Activated CD4-positive, CD25-positive, alpha-beta regulatory T cell treated with anti-CD3 and anti-CD28 coated beads, Interleukin-2, amount 50 U/mL, for 72 hours (primary cell): ENCODE measurements around the gene HHLA2.
"Not testable (repeated sequence)": the region's sequence is repeated elsewhere in the genome, so short reads cannot be mapped to it uniquely, and the experiment has no call there.

Experiments used
- DNase-seq: peaks from one replicate; pipeline ENCODE4 v3.0.0; 2021

Gene HHLA2

GRCh38 chr3:108343491-108343890, 47.1 kb downstream of the HHLA2 start:
- no peak for DNase-seq

DNA sequence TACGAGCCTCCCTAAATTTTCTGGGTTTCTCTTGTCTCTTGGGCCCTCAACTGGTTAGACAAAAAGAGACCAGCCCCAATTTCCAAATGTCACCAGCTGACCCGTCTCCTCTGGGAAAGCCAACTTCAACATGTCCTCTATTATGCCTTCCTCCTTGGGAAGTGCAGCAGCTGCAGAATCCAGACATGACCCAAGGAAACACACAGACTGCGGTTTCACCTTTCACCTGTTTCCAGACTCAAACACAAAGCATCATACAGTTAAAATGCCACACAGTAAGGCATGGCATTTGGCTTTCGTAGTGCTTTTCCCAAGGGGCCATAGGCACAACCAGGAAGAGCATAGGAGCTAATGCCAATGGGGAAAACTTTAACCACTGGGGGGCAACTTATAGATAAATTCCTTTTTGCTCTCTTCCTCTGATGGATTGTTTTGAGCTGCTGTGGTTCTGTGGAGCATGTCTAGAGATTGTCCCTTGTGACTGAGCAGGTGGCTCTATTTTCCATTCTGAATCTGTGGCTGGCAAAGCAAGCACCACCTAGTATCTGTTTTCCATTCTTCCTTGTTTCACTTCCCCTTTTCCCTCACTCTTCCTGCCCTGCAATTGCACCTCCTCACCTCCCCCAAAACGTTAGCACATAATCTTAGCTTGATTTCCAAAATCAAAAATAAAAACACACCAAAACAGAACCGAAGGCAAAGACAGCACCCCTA, 49.3 kb downstream of the HHLA2 start:
- DNase-seq = no peak

GRCh38 chr3:108346301-108347227, 50.2 kb downstream of the HHLA2 start:
- no peak for DNase-seq

DNA sequence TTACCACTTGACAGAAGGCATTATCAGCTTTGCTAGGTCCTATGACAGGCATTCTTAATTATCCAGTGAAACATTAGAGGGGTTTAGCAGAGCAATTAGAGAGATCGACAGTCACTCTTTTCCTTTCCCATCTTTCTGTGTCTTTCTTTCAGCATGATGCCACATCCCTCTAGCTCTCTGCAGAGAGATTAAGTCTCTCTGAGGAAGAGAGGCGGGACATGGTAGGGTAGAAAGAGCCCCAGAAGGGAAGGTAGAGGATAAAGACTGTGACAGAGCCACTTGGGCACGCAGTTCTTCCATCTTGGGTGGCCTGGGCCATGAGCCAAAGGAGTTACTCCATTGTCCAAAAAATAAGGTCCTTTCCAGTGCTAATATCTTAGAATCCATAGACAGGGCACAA, 55.8 kb downstream of the HHLA2 start:
- DNase-seq = no peak

DNA sequence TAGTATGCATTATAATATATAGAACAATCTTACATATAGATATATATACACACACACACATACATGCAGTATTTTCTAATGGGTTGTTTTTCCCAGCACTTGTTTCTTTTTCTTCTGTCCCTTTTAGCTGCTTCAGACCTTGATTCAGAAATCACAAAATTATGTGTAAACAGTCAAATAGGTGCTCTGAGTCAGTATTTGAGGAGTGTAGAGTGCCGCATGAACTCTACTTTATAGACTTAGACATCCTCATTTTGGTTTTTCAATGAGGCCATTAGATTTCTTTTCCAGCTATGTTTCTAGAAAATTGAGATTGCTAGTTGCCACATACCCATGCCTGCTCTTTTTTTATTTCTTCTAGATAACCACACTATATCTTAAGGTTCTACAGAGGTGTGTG, 58.2 kb downstream of the HHLA2 start:
- no peak for DNase-seq

- no peak for DNase-seq
Observed at GRCh38 chr3:108357042-108357441, 60.7 kb downstream of the HHLA2 start.

- no peak for DNase-seq
Observed at GRCh38 chr3:108359011-108359410, 62.7 kb downstream of the HHLA2 start.

DNA sequence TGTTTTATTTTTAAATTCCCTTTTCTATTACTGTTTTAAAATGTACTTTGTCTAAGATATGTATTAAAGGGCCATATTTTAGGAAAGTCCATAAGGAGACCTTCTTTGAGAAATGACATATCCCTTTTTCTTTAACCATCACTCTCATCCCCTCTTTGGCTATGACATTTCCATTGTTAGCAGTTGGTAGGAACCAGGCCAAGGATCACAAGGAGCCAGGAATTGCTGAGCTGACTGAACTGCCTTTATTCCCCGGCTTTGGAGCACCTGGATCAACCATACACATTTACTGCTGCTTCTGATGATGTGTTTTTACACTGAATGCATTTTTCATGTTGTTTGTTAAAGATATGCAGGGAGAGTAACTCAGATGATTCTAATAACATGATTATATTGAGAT, 79.7 kb downstream of the HHLA2 start:
- DNase-seq = no peak

- no peak for DNase-seq
Observed at GRCh38 chr3:108377384-108377783, 81.0 kb downstream of the HHLA2 start.

DNA sequence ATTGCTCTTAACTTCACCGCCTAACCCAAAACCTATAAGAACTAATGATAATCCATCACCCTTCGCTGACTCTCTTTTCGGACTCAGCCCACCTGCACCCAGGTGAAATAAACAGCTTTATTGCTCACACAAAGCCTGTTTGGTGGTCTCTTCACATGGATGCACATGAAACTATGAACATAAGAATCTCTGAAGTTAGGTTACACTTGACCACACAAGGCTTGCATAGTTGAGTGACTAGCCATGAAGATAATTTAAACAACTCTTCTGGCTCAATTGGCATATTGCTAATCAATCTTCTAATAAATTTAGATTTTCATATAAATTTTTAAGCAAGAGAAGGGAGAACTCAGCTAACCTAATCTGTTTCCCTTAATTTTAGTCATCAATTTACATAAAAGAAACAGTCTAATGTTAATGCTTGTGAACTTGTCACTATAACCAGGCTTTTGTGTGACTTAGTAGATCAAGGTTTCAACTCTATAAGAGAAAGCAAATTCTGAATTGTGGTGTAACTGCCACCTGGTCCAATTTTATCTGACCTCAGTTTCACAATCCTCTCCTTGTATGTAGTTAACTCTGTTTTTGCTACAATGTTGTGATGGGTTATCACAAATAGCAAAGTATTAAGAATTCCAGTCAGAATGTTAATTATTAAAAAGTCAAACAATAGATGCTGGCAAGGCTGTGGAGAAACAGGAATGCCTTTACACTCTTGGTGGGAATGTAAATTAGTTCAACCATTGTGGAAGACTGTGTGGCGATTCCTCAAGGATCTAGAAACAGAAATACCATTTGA, 82.0 kb downstream of the HHLA2 start:
- no peak for DNase-seq

DNA sequence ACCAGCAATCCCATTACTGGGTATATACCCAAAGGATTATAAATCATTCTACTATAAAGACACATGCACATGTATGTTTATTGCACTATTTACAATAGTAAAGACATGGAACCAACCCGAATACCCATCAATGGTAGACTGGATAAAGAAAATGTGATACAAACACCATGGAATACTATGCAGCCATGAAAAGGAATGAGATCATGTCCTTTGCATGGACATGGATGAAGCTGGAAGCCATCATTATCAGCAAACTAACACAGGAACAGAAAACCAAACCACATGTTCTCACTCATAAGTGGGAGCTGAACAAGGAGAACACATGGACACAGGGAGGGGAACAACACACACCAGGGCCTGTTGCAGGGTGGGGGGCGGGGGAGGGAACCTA, 82.6 kb downstream of the HHLA2 start:
- DNase-seq = not testable (repeated sequence)

DNA sequence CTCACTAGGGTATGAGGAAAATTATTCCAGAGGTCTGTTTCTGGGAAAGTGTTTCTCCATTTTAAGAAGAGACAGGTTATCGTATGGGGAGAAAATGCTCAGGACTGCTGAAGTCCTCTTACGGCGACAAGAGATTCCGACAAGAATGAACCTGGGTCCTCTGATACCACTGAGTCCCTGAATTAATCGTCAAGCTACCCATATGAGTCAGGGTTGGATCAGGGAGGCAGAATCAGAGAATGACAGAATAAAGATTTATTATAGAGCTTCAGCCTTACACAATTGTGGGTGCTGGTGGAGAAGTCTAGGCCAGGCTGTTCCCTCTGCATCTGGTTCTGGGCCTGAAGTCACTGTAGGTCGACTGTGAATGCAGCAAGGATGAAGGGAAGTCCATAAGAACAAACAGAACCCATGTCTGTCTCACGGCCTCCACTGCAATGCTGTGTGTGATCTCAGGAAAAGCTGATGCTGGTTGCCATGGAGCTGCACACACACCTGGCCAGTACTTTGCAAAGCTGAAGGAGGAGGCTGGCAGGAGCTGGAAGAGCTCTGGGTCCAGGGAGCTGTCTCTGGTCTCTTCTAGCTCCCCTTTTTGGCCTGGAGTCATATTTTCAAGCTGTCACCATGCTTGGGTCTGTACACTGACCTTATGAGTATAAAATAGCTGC, 83.9 kb downstream of the HHLA2 start:
- DNase-seq = no peak

DNA sequence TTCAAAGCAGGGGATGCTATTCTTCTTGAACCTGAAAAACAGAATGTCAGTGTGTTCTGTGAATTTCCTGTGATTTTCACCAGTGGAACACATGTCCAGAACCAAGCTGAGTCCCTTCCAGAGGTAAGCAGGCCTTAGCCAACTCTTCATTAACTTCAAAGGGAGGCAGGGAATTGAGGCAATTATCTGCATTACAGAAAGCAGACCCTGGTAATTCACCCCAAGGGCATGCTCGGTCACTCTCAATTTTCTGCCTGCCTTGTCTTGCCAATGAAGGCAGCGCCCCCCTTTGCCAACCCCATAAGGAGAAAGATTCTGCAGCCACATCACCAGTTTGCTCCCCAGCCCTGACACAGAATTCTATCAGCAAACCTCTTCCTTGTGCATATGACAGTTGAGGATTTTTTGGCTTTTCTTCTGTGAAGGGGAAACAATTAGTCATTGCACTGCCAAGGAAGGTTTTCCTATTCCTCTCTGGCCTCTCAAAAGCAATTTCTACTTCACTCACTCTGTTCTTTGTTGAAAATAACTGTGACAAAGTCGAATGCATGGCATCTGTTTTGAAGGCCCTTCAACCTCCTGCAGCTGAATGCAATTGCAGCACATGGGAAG, 85.3 kb downstream of the HHLA2 start:
- no peak for DNase-seq

DNA sequence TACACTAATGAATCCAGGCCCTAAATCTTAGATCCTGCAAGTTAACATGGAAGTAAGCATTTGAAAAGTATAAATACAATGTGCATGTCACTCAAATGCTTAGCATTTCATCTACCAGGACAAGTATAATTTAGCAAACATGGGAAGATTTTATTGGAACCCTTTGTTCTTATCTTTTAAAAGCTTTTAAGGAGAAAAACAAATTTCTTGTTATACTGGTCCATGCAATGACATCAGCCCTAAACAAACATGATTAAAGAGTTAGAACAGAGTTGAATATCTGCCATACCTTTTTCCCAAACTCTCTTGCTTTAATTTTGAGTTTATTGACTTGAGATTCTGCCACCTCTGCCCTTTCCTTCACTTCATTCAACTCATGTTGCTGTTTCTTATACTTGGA, 87.0 kb downstream of the HHLA2 start:
- DNase-seq = no peak

DNA sequence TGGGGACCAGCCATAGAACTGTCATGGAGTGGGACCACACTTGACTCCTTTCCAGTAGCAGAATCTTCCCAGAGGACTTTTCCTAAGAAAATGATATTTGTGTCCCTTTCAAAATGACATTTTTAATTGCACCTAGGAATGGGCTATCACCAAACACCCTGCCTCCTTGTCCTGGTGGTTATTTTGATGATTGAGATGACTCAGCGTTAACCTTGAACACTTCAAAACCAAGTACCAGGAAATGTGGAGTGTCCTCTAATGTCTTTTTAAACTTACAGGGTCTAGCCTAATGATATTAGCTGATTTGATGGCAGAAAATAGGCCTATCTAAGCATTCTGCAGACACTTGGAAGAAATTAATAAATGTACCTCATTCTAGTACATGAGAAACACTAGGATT, 90.7 kb downstream of the HHLA2 start:
- no peak for DNase-seq

- no peak for DNase-seq
Observed at GRCh38 chr3:108388136-108389132, 92.1 kb downstream of the HHLA2 start.

GRCh38 chr3:108389372-108389771, 93.0 kb downstream of the HHLA2 start:
- DNase-seq = no peak

- DNase-seq = no peak
Observed at GRCh38 chr3:108391917-108392593, 95.7 kb downstream of the HHLA2 start.

GRCh38 chr3:108393128-108393900, 97.0 kb downstream of the HHLA2 start:
- DNase-seq = no peak

- DNase-seq = no peak
Observed at GRCh38 chr3:108394016-108394415, 97.7 kb downstream of the HHLA2 start.
